ENCODE measurements around the gene MBD4.
"Not testable (repeated sequence)": the region's sequence is repeated elsewhere in the genome, so short reads cannot be mapped to it uniquely, and the experiment has no call there.

The MBD4 gene

GRCh38 chr3:129403450-129403849, 36.3 kb downstream of the MBD4 start:
- DNase-seq, result no peak

DNA sequence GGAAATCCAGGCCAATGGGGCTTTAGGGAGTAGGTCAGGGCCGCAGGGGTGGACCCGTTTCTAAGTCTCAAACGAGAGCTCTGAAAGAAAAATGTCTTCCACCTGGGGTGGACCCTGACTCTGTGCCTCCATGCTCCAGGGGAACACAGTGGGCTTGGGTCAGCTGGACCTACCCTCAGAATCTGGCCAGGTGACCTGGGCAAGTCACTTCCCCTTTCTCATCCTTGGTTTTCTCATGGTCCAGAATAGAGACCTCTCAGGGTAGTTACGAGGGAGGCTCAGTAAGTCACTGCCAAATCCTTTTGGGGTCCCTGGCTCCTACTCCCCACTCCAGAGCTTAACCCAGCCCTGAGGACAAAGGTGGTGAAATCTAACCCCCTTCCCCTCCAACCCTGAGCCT, 37.1 kb downstream of the MBD4 start:
- DNase-seq, result no peak

DNA sequence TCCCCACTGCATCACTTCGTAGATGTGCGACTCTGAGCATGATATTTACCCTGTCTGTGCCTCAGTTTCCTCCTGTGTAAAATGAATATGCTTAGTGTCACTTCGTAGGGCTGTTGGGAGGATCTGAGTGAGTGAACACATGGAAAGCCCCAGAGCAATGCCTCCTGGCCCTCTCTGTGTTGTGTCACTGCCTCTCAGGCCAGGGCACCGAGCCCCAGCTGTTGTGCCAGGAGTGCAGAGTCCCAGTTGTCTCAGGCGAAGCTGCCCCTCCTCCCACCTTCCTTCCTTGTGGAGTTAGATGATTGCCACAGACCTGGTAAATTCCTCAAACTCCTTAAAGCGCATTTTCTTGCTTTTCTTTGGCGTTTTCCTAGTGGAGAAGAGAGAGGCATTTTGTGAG, 37.5 kb downstream of the MBD4 start:
- no peak for DNase-seq

GRCh38 chr3:129399895-129400357, 39.8 kb downstream of the MBD4 start:
- no peak for DNase-seq

GRCh38 chr3:129399145-129399894, 40.4 kb downstream of the MBD4 start:
- peak; percentile 96 for DNase-seq

DNA sequence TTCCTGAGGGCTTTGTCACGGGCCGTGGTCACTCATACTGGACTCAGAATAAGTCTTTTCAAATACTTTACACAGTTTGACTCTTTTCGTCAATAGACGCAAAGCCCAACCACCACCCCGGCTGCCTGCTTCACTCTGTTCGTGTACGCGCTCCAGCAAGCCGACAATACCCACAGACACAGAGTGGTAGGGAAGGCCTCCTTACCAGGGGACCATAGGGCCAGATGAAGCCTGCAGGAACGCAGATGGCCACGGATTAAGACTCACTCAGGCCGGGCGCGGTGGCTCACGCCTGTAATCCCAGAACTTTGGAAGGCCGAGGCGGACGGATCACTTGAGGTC, 41.0 kb downstream of the MBD4 start:
- DNase-seq, result no peak

- not testable (repeated sequence) for DNase-seq
These were observed 45.8 kb downstream of the MBD4 start for GRCh38 chr3:129393760-129394564.

- DNase-seq, result no peak
These were observed 46.5 kb downstream of the MBD4 start for GRCh38 chr3:129393271-129393670.

GRCh38 chr3:129392106-129392887, 47.5 kb downstream of the MBD4 start:
- DNase-seq, result not testable (repeated sequence)

- DNase-seq, result not testable (repeated sequence)
These were observed 48.2 kb downstream of the MBD4 start for GRCh38 chr3:129391583-129391982.

- DNase-seq, result no peak
These were observed 50.2 kb downstream of the MBD4 start for GRCh38 chr3:129389572-129389937.

- DNase-seq, result not testable (repeated sequence)
These were observed 50.8 kb downstream of the MBD4 start for GRCh38 chr3:129388791-129389571.

DNA sequence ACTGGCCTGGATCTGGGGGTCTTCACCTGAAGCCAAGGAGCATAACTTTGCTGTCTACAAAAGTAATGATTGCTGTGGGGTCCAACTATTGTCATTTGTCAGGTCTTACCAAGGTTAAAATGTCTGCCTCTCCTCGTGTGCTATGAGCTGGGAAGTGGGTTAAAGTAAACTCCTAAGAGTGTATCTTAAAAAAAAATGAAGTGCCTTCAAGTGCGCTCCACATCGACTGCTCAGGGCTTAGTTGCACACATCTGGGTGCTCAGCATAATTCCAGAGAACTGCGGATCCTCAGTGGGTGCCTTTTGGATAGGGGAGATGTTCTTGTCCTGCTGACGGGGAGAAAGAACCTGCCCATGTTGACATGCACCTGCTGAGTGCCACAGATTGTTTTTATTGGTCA, 52.3 kb downstream of the MBD4 start:
- DNase-seq, result no peak

- no peak for DNase-seq
These were observed 52.8 kb downstream of the MBD4 start for GRCh38 chr3:129386984-129387383.

DNA sequence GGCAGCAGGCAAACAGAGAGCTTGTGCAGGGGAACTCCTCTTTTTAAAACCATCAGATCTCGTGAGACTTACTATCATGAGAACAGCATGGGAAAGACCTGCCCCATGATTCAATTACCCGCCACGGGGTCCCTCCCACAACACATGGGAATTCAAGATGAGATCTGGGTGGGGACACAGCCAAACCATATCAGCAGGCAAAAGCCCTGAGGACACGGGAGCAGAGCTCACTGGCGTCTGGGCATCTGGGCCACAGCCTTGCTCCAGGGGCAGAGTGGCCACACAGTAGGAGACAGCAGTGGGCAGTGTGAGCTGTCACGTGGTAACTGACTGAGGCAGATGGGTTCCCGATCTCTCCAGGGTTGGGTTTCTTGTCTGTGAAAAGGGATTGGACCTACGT, 54.2 kb downstream of the MBD4 start:
- not testable (repeated sequence) for DNase-seq

GRCh38 chr3:129384594-129385323, 55.0 kb downstream of the MBD4 start:
- DNase-seq, result no peak

DNA sequence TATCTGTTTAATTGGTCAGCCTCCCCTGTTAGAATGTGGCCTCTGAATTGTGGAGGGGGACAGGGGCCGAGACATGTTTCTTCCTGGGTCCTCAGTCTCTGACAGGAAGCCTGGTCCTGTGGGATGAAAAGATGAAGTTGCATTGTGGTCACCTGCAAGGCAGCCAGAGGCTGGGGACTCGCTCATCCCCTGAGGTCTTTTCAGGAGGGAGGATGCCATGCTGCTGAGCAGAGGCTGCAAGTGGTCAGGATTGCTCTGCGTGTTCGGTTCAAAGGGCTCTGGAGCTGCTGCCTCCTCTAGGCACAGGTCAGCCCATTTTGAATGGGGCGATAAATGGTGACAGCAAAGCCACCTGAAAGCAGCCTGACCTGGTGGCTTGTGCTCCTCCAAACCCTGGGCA, 55.6 kb downstream of the MBD4 start:
- not testable (repeated sequence) for DNase-seq

- DNase-seq, result peak; percentile 81
These were observed 56.4 kb downstream of the MBD4 start for GRCh38 chr3:129383292-129383860.

- DNase-seq, result no peak
These were observed 57.4 kb downstream of the MBD4 start for GRCh38 chr3:129382366-129382765.

All from NCI-H1105 (cell line).